Erythroblast (primary cell): Measurements from ENCODE around the gene CLIC6.

ENCODE experiments used
- DNase-seq, 2 experiments: peaks; one replicate each; lab custom pipeline; 2025; lab: John Stamatoyannopoulos, UW
- GATA1 ChIP-seq: IDR thresholded peaks from 2 replicates; pipeline ENCODE4 v1.6.1; 2011; ENCODE audit warnings: low read depth, mild to moderate bottlenecking, control low read depth, low read length, moderate library complexity
- POLR2A ChIP-seq: IDR thresholded peaks from 2 replicates; pipeline ENCODE4 v1.6.1; 2011; ENCODE audit warnings: mild to moderate bottlenecking, low read length

Gene CLIC6

GRCh38 chr21:34765619-34766018, 96.8 kb downstream of the CLIC6 start:
- TF ChIP-seq GATA1 (no peak), POLR2A (no peak)
- no peak for DNase-seq

GRCh38 chr21:34766862-34767261, 98.1 kb downstream of the CLIC6 start:
- no peak for TF ChIP-seq GATA1
- TF ChIP-seq POLR2A, result no peak
- DNase-seq, result no peak
